ENCODE data around the gene SLC44A2.

DNA sequence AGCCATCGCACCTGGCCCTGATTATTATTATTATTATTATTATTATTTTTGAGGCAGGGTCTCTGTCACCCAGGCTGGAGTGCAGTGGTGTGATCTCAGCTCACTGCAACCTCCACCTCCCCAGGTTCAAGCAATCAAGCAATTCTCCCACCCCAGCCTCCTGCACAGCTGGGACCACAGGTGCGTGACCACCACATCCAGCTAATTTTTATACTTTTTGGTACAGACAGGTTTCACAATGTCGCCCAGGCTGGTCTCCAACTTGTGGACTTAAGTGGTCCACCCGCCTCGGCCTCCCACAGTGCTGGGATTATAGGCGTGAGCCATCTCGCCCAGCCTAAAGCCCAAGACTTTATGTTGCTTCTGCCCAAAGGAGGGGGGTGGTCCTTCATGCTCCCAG, 32.2 kb upstream of the SLC44A2 start:
- TF ChIP-seq, protein P1, sequence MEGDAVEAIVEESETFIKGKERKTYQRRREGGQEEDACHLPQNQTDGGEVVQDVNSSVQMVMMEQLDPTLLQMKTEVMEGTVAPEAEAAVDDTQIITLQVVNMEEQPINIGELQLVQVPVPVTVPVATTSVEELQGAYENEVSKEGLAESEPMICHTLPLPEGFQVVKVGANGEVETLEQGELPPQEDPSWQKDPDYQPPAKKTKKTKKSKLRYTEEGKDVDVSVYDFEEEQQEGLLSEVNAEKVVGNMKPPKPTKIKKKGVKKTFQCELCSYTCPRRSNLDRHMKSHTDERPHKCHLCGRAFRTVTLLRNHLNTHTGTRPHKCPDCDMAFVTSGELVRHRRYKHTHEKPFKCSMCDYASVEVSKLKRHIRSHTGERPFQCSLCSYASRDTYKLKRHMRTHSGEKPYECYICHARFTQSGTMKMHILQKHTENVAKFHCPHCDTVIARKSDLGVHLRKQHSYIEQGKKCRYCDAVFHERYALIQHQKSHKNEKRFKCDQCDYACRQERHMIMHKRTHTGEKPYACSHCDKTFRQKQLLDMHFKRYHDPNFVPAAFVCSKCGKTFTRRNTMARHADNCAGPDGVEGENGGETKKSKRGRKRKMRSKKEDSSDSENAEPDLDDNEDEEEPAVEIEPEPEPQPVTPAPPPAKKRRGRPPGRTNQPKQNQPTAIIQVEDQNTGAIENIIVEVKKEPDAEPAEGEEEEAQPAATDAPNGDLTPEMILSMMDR (IDR thresholded peaks at IDR 0.05; ENCODE audit: control extremely low read depth in 1 of 3, insufficient read depth in 1 of 3, low read depth in 1 of 3, low read length in 3 of 3): no peak
- TF ChIP-seq POLR2AphosphoS5 (IDR thresholded peaks at IDR 0.05; ENCODE audit: low read depth, low read length) (no peak), HDAC2 (IDR thresholded peaks at IDR 0.05; ENCODE audit: borderline replicate concordance in 1 of 2, low read depth in 2 of 2, low read length in 2 of 2) (no peak), SP1 (IDR thresholded peaks at IDR 0.05; ENCODE audit: low read depth, low read length) (no peak), TAF1 (IDR thresholded peaks at IDR 0.05; ENCODE audit: low read depth, low read length) (no peak)
- TF ChIP-seq, protein P2, sequence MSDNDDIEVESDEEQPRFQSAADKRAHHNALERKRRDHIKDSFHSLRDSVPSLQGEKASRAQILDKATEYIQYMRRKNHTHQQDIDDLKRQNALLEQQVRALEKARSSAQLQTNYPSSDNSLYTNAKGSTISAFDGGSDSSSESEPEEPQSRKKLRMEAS (IDR thresholded peaks at IDR 0.05): no peak

Measured in H1 (cell line).